ENCODE results near the gene SAMD11. TPM values are rescaled to one million over a fixed set of nuclear protein-coding genes. Genes with fewer than 3 reads are reported as not detected.

SAMD11 gene
- total RNA-seq, 2 donors from 2014 or later: 5.1 to 7.5 TPM

DNA sequence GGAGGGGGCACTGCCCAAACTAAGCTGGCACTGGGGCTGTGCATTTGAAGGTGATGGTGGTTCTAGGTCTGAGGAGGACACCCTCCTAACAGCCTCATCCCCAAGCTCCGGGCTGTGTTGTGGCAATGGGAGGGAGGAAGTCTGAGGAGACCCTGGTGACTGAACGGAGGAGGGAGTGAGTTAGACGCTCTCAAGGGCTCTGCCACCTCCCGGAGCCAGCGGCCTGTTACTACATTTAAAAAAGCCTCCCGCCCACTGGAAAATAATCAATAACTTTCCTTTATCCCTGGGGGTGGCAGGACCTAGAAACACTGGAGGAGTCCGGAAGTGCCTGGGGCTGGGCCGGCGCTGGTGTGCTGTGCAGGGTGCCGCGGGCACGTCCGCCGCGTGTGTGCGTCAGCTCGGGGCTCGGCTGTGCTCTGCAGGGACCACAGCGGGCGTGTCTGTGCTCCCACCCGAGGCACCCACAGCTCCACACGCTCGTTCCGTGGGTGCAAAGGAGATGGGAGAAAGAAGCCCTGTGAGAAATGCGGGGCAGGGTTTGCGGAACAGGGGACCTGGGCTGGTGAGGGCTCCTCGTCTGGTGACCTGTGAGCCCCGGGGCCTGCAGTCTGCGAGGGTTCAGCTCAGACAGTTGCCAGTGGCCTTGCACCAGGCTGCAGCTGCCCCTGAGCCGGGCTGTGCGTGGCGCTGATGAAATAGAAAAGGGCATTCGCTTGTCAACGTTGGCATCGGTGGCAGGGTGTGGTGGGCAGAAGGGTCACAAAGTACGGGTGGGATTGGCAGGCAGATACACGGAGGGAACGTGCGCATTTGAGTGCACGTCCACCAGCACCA is 5.3 kb downstream of the SAMD11 start:
- intact Hi-C loops (cut with DNase I): no loop called here
- no peak for DNase-seq
- ATAC-seq: no peak

DNA sequence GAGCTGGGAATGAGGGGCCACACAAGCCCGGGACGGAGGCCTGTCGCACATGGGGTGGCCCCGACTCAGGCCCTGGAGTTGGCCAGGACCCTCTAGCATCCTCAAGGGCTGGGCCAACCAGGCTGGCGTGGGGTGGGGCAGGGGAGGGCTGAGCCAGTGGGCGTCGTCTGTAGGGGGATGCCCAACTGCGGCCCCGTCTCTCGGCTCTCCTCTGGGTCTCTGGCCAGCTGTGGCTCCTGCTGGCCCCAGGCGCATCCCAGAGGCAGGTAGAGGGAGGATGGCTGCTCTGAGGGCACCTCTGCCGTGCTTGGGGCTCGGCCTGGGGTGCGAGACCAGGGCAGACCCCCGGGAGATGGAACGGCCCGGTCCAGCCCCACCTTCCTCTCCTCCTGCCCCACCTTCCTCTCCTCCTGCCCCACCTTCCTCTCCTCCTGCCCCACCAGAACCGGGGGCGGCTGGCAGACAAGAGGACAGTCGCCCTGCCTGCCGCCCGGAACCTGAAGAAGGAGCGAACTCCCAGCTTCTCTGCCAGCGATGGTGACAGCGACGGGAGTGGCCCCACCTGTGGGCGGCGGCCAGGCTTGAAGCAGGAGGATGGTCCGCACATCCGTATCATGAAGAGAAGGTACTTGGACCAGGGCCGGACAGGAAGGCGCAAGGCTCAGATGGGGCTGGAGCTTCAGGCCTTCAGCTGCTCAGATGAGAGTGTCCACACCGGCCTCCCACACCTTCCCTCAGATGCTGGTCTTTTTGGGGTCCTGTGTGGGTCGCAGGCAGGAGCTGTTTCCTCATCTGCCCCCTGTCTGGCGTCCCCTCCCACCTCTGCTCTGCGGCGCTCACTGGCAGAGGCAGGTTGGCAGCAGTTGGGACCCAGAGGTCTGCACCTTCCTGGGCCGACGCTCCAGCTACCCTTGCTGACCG is 6.2 kb downstream of the SAMD11 start:
- DNase-seq: no peak
- intact Hi-C loops (cut with DNase I): no loop called here
- ATAC-seq: no peak

DNA sequence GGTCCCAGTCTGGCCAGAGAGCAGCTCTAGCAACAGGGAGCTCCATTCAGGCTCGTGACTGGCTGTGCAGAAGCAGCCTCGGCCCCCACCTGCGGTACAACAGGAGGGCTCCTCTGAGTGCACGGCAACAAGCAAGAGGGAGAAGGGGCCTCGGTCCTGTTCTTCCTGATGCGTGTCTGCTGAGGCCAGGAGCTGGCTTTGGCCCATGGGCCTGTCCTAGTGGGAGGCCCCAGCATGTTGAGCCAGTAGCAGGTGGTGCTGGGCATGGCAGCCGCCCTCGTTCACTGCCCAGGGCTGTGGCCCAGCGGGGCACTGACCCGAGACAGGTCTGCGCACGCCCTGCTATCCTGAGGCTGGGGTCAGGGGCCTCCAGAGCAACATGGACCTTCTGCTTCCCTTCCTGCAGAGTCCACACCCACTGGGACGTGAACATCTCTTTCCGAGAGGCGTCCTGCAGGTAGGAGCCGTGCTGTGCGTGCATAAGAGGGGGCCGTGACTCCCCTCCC is 7.0 kb downstream of the SAMD11 start:
- intact Hi-C loops (cut with DNase I): no loop called here
- DNase-seq: no peak
- ATAC-seq: no peak

DNA sequence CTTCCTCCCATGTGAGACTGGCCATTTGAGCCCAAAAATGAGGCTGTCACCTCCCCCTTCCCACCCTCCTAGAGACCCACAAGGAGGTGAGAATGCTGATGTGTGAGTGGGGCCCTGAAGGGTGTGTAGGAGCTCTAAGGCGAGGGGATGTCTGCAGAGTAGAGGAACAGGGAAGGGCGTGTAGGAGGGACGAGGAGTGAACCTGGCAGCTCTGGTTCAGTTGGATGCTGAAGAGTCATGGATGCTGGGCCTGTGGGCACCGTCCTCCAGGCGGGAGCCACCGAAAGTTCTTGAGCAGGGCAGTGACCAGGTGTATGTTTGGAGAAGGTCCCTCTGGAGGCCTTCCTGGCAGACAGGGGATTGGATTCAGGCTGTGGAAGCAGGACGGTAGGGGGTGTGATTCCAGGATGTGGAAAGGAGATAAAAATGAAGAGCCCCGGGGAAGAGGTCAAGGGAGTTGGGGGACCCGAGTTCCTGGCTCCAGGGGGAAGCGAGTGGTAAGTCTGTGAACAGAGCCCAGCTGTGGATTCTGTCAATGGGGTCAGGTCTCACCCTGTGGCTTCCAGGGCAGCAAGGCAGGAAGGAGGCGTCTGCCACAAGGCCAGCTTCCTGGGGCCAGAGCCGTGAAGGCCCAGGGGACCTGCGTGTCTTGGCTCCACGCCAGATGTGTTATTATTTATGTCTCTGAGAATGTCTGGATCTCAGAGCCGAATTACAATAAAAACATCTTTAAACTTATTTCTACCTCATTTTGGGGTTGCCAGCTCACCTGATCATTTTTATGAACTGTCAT is 7.9 kb downstream of the SAMD11 start:
- intact Hi-C loops (cut with DNase I): no loop called here
- DNase-seq (no peak), ATAC-seq (no peak)

- intact Hi-C loops (cut with DNase I): no loop called here
- DNase-seq (no peak), ATAC-seq (no peak)
Observed at GRCh38 chr1:932173-932510, 8.4 kb downstream of the SAMD11 start.

- ATAC-seq: no peak
- no peak for DNase-seq
- intact Hi-C loops (cut with DNase I): no loop called here
Observed at GRCh38 chr1:932776-933602, 9.3 kb downstream of the SAMD11 start.

DNA sequence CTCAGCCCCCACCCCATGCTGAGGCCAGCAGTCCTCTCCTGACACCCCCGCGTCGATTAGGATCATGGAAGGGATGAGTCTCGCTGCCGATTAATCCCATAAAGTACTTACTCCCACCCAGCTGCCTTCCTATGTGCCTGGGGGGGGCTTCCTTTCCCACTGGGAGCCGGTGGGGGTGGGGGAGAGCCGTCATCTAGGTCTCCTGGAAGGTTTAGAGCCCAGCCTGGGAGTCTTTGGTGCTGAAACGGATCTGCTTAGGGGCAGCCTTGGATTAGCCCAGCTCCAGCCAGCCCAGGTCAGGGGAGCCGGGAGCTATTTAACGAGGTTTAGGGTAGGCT is 9.8 kb downstream of the SAMD11 start:
- ATAC-seq (no peak), DNase-seq (no peak)

DNA sequence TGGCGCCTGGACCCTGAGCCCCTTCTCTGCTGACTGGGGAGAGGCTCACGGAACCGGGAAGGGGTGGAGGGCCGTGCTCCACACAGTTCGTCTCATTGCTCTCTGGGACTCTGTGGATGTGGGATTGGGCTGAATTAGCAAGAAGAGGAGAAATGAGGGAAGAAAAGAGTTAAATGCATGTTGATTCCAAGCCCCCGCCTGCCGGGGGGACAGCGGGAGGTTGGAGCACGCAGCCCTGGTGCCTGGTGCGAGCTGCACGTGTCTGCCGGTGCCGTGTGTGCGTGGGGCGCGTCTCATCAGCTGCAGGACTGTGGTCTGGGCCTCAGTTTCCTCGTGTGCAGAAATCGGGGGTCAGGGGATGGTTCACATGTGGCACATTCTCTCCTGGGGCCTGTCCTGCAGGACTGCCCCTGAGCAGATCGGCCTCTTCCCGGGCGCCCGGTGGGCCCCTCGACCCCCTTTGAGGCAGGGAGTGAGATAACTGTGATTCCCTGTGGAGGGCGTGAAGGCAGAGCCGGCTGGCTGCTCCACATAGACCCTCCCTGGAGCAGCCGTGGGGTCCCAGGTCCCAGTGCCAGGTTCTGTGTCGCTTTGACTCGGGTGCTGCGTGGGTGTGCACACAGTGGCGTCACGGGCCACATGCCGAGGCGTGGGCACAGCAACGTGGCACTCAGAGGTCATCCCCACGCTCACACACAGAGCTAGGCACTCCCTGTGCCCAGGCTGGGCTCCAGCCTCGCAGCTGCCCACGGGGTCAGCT is 11.4 kb downstream of the SAMD11 start:
- intact Hi-C loops (cut with DNase I): no loop called here
- no peak for DNase-seq
- ATAC-seq: no peak

More for the DNA sequence above, 9.8 kb downstream of the SAMD11 start:
- intact Hi-C loops (cut with DNase I): no loop called here

DNA sequence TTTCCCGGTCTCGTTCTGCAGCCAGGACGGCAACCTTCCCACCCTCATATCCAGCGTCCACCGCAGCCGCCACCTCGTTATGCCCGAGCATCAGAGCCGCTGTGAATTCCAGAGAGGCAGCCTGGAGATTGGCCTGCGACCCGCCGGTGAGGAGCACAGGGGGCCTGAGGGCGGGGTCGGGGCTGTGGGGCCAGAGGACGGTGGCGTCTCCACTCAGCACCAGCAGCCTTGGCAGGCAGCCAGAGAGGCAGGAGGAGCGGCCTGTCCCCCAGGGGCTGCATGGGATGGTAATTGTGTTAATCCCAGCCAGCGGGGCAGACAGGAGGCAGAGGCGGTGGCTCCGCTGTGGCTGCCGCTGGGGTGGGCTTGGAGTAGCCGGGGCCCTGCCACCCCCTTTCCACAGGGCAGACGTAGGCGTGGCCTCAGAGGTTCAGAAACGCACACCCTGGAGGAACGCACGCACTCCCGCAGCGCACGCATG is 12.1 kb downstream of the SAMD11 start:
- DNase-seq (peak; percentile 65), ATAC-seq (no peak)
- intact Hi-C loops (cut with DNase I): no loop called here

- intact Hi-C loops (cut with DNase I): no loop called here
- DNase-seq (no peak), ATAC-seq (no peak)
Observed at GRCh38 chr1:936348-937264, 12.9 kb downstream of the SAMD11 start.

DNA sequence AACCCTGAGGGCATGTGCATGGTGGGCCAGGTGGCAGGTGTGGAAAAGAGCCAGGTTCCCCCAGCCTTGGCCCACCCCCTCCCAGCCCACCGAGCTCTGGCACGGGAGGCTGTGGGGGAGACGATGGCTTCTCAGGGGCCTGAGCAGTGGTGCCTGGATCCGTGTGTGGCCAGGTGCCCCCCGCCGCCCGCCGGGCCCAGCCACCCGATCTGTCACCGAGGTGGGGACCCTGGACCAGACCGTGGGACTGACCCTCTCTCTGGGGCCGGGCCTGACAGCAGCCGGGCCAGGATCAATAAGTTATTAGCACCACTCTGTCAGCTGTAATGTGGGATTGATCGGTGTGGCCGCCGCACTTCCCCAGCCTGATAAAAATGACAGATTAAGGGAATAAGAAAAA is 13.8 kb downstream of the SAMD11 start:
- ATAC-seq (no peak), DNase-seq (no peak)
- intact Hi-C loops (cut with DNase I): no loop called here

DNA sequence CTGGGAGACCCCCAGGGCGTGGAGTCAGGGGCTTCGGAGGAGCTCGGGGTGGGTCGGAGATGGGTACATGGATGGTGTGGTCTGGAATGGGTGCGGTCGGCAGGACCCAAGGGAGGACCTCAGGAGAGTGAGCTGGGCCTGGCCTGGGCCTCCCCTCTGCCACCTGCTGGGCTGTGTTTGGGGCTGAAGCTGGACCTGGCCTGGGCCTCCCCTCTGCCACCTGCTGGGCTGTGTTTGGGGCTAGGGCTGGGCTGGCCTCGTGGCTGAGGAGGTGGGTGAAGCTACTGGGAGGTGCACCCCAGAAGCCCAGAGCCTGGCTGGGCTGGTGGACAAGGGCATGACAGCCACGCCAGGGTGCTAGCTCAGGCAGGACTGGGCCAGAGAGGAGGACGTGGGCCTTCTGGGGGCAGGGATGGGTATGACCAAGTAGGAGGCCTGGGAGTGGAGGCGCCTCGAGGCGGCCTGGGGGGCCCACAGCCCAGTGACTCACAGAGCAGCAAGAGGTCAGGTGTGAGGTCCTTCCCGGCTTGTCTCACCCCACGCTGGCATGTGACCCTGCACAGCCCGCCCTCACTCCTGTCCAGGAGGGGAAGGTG is 14.5 kb downstream of the SAMD11 start:
- peak in 1 of 2 donors; percentile 6 for ATAC-seq
- DNase-seq: no peak
- intact Hi-C loops (cut with DNase I): no loop called here

DNA sequence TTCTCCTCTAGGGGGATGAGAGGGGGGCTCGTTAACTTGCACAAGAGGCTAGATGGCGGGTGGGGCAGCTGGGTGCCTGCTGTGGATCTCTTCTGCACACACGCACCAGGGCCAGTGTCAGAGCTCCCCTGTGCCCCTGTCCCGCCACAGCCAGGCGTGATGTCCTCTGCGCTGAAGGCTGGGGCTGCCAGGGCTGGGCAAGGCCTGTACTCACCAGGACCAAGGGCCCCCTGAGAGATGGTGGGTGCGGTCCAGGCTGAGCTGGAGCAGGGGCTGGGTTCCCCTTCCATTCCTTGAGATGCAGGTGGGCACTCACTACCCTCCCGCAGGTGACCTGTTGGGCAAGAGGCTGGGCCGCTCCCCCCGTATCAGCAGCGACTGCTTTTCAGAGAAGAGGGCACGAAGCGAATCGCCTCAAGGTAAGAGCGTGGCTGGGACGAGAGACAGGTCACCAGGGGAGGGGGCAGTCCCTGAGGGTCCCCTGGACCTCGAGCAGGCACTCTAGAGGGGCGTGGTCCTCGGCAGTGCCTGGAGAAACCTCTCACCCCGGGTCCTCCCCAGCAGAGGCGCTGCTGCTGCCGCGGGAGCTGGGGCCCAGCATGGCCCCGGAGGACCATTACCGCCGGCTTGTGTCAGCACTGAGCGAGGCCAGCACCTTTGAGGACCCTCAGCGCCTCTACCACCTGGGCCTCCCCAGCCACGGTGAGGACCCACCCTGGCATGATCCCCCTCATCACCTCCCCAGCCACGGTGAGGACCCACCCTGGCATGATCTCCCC is 15.2 kb downstream of the SAMD11 start:
- DNase-seq: no peak
- intact Hi-C loops (cut with DNase I): no loop called here
- ATAC-seq: no peak

DNA sequence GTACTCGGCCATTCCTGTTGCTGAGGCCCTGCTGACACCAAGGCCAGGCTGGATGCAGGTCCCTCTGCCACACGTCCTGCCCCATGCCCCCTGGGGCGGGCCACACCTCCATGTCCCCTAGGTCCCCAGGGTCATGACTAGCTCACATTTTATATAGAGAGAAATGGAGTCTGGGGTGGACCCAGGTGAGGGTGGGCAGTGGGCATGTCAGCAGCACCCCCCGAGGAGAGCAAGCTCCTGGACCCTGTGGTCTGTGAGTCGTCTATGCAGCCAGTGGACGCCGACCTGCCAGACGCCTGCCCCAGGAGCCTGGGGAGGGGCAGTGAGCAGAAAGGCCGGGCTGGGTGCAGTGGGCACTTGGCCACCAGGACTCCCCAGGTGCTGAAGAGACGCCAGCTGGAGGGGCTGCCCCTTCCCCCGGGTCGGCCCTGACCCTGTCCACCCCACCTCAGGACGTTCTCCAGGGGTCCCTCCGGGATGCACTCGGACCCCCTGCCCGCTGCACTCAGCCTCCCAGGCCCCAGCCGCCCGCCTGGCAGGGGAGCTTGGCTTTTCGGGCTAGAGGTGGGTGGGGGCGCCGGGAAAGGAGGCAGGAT is 15.9 kb downstream of the SAMD11 start:
- intact Hi-C loops (cut with DNase I): no loop called here
- no peak for ATAC-seq
- DNase-seq: no peak
